GM06990 (cell line): ENCODE data around the gene DSCAM.

Source experiments
- DNase-seq: peaks from one replicate; pipeline ENCODE4 v3.0.0-alpha.2; 2011; ENCODE audit not compliant: insufficient read length; ENCODE audit errors: extremely low read depth
- H3K27me3 ChIP-seq: replicated peaks from 2 replicates; pipeline ENCODE4 v1.6.0; 2011; ENCODE audit warnings: low read length; ENCODE audit not compliant: control insufficient read depth, insufficient read depth
- H3K36me3 ChIP-seq: 2 replicates; pipeline ENCODE4 v1.5.1; 2011; ENCODE audit warnings: low read length; ENCODE audit not compliant: control insufficient read depth, insufficient read depth
- H3K4me3 ChIP-seq: replicated peaks from 2 replicates; pipeline ENCODE4 v1.5.1; 2011; ENCODE audit warnings: low read depth, mild to moderate bottlenecking, control low read depth, low read length
- TF ChIP-seq, protein P1 (sequence below): IDR thresholded peaks from 2 replicates; pipeline ENCODE4 v1.5.1; 2011; ENCODE audit warnings: low read length, control low read depth, mild to moderate bottlenecking, inconsistent platforms; ENCODE audit not compliant: insufficient read depth, poor library complexity, severe bottlenecking

DSCAM gene

DNA sequence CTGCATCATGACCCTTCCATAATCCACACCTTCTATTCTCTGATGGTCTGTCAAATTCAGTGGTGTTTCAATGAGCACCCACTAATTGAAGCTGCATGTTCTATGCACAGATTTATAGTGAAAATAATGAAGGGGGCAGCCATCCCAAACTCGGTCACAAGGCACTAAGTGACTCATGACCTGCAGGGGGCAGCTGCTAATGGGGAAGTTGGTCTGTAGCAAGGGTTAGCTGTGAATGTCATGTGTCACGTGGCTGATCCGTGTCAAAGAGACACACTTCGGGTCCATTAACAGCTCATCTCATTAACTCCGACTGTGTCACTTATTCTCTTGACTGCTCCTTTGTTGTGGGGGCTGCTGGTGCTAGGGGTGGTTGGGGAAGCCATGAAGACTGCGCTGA, 673.1 kb downstream of the DSCAM start:
- Histone ChIP-seq H3K27me3 (no peaks in the 10 kb centered on the region), H3K4me3 (no peak overlapping the region), H3K36me3 (no peaks in the 10 kb centered on the region)
- TF ChIP-seq, protein P1, sequence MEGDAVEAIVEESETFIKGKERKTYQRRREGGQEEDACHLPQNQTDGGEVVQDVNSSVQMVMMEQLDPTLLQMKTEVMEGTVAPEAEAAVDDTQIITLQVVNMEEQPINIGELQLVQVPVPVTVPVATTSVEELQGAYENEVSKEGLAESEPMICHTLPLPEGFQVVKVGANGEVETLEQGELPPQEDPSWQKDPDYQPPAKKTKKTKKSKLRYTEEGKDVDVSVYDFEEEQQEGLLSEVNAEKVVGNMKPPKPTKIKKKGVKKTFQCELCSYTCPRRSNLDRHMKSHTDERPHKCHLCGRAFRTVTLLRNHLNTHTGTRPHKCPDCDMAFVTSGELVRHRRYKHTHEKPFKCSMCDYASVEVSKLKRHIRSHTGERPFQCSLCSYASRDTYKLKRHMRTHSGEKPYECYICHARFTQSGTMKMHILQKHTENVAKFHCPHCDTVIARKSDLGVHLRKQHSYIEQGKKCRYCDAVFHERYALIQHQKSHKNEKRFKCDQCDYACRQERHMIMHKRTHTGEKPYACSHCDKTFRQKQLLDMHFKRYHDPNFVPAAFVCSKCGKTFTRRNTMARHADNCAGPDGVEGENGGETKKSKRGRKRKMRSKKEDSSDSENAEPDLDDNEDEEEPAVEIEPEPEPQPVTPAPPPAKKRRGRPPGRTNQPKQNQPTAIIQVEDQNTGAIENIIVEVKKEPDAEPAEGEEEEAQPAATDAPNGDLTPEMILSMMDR = no peak
- no peak for DNase-seq

DNA sequence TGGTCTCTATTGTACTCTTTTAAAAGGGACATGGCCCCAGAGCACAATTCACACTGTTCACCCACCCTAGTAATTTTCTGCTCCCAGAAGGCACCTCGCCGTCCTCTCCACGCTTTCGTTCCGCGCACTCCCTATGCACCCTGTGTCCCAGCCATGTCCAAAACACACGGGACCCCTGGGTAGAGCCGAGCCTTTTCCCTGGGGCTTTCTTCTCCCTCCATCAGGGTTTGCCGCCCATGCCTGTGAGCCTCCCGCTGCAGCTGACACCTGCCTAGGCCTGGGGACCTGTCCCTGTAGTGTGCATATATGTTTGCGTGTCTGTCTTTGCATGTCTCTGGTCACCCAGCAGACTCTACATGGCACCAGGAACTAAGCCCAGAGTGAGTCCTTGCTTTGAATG, 677.0 kb downstream of the DSCAM start:
- no peak for DNase-seq
- Histone ChIP-seq H3K4me3 (no peak overlapping the region), H3K36me3 (no peaks in the 10 kb centered on the region), H3K27me3 (no peaks in the 10 kb centered on the region)
- TF ChIP-seq, protein P1 = no peak

DNA sequence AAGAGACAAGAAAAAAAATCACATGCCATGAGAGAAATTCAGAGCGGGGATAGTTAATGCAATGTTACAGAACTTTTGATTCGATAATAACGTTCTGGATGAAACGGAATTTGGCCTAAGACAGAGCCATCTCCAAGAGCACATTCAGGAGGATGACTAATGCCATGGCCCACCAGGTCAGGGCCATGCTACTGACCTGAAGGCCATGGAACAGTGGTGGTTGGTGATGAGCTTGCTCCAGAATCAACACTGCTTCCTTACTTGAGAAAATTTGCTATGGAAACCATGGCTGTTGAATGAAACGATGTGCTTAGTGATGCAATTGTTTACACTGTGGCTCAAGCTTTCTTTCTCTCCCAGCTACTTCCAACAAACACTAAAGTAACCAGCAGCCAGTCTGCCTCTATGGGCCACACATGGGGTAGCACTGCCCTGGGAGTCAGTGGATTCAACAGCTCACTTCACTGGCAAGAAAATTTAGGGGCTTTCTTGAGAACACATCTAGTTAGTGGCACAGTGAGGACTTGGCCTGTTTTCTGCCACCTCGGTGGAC, 680.6 kb downstream of the DSCAM start:
- TF ChIP-seq, protein P1 = no peak
- H3K36me3 ChIP-seq = no peaks in the 10 kb centered on the region
- H3K27me3 ChIP-seq = no peaks in the 10 kb centered on the region
- no peak for DNase-seq
- H3K4me3 ChIP-seq = no peak overlapping the region

DNA sequence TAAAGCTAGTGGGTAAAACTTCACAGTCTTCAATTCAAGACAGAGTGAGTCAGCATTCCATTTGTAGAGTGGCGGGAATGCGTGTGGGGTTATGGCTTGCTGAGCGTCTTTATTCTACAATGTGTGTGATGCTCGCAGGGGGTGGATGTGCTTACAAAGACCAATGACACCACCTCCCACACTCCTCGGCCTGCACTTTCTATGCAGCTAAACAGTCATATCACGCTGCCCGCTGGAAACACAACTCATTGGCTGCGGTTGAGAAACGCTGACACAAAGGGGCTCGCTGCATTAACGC, 681.2 kb downstream of the DSCAM start:
- H3K27me3 ChIP-seq = no peaks in the 10 kb centered on the region
- H3K4me3 ChIP-seq = no peak overlapping the region
- no peak for DNase-seq
- TF ChIP-seq, protein P1 = no peak
- no peaks in the 10 kb centered on the region for H3K36me3 ChIP-seq

DNA sequence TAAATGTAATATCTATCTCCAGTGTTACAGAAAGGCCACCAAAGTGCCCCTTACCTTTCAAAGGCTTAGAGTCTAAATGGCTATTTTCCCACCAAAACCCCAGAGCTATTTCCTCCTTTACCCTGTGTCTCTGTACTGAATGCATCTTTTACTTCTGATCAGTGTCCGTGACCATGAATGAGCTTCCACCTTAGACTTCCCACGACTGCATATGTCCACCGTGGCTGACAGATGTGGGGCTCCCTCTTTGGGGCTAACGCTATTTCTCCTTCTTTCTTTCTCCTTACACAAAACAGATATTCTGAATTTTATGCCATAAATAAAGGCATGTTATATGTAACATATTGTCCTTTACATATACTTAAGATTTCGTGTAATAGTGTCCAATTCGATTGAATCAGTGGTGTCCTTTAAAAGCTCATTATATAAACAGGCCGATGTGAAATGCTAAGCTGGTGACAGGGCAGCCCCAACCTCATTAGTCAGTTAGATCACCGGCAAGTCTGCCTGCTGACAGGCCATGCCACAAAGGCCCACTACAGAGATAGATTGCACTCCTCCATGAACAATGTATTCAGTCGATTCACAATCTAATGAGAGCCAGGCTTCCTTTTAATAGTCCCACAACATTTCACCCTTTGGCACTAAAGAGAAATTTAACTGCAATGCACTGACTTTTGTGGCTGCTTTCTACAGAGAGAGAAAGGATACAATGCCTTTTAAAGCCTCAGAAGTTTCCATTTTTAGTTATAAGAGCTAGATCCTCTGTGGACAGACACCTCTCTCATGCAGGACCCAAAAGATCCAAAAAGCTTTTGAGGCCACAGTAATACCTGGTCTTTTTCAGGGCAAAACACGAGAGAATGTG, 681.8 kb downstream of the DSCAM start:
- TF ChIP-seq, protein P1 = no peak
- no peak for DNase-seq
- no peak overlapping the region for H3K4me3 ChIP-seq
- H3K27me3 ChIP-seq = no peaks in the 10 kb centered on the region
- no peaks in the 10 kb centered on the region for H3K36me3 ChIP-seq
